Activated CD4-positive, alpha-beta T cell treated with anti-CD3 and anti-CD28 coated beads for 24 hours (primary cell): ENCODE measurements around the gene ZNG1F.
"Not testable (repeated sequence)": the region's sequence is repeated elsewhere in the genome, so short reads cannot be mapped to it uniquely, and the experiment has no call there.

Experiments
- DNase-seq, 2 donors: peaks; one replicate each; pipeline ENCODE4 v3.0.0-alpha.2; 2020; ENCODE audit warnings: low read depth in 2 of 2

The ZNG1F gene

DNA sequence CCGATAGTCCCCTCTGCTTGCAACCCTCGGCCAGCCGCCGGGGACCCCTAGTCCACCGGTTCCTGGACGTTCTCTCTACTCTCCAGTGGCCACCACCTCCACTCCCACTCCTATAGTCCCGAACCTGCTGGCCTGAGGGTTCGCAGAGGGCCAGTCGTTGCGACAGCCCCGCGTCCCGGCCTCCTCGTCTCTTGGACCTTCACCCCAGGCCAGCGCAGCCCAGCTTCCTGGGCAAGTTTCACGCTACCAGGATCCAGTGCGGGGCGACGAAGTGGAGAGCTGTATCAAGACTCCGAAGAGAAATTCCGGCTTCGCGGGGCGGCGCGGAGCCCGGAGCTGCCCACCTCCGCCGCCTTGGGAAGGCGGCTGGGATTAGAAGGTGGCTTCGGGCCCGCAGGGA lies 65.7 kb downstream of the ZNG1F start:
- not testable (repeated sequence) for DNase-seq

DNA sequence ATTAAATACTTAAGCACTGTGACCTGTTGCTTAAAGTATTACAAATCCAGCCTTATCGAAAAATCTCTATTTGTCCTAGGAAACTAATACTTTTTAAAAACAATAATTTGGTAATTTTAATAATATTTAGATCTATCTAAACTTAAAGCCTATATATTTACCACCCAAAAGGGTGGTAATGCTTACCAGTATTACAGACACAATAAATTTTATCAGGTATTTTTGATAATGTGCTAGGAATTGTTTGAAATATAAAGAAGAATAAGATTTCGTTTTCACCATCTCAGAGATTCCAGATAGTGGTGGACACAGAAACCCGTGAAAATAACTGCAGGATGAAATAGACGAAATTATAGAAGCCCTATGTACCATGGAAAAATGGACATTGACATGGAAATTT lies 68.4 kb downstream of the ZNG1F start:
- DNase-seq, result not testable (repeated sequence)

DNA sequence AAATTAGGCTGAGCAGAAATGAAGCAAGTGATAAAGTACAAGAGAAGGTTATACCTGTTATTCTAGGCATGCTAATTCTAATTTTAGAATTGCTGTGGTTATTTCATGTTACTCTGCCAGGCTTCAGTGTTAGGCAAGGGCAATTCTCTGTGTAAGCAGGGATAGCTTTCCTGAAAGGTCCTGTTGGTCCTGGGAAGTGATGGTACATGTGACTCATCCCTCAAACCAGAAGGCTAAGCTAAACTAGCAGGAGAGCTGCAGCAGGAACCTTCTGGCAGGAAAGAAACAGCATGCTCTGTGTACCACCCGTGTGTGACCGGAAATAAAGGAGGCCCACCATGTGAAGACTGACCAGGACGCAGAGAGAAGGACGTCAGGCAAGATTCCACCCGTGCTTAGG lies 69.4 kb downstream of the ZNG1F start:
- DNase-seq, result not testable (repeated sequence)

DNA sequence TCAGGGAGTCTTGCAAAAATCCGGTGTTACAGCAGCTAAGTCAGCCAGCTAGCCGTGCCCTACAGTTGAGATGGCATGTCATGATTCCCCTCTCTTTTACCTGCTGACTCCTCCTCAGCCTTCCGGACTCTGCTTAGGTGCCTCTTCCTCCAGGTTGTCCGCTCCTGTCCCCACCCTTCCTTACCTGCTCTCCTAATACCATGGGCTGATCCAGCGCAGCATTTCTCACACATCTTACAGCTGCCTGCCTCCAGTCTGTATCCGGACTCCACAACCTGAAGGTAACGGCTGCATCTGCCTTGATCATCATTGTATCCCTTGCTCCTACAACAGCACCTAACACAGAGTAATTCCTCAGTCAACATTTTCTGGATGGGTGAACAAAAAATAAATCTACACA lies 69.8 kb downstream of the ZNG1F start:
- DNase-seq, result not testable (repeated sequence)

DNA sequence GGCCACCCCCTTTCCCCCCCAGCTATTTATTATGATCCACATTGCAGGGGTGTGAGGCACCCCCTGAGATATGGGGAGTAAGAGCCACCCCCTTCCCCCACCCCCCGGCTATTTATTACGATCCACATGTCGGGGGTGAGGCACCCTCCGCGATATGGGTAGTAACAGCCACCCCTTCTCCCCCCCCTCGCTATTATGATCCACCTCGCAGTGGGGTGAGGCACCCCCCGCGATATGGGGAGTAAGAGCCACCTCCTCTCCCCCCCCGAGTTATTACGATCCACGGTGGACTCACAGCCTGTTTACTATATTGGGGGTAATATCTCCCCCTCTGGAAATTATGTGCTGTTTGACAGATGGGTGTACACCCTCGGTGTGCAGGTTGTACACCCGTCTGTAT lies 75.8 kb downstream of the ZNG1F start:
- not testable (repeated sequence) for DNase-seq

DNA sequence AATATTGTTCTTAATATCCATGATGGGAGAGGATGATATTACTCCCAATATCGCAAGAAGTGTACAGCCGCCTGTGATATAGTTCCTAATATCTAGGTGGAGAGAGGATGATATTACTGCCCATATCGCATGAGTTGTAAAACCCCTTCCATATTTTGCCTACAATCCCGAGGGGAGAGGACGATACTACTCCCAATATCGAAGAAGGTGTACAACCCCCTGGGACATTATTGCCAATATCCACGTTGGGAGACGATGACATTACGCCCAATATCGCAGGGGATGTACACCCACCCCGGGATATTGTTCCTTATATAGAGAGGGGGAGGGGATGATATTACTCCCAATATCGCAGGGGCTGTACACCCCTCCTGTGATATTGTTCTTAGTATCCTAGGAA lies 77.7 kb downstream of the ZNG1F start:
- not testable (repeated sequence) for DNase-seq

DNA sequence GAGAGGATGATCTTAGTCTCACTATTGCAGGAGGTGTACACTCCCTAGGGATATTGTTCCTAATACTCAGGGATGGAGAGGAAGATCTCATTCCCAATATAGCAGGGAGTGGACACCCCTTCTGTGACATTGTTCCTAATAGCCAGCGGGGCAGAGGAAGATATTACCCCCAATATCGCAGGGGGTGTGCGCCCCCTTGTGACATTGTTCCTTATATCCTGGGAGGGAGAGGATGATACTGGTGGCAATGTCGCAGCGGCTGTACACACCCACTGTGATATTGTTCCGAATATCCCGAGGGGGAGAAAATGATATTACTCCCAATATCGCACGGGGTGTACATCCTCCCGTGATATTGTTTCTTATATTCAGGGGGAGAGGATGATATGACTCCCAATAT lies 78.2 kb downstream of the ZNG1F start:
- DNase-seq, result not testable (repeated sequence)

DNA sequence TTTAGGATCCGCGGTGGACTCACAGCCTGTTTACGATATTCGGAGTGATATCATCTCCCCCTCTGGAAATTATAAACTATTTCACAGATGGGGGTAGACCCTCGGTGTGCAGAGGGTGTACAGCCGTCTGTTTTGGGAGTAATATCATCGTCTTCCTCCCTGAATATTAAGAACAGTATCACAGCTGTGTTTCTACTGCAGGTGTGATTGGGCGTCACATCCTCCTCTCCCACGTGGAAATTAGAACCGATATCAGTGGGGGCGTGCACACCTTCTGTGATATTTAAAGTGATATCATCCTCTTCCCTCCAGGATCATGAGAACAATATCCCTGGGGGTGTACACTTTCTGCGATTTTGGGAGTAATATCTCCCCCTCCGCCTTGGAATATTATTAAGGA lies 79.9 kb downstream of the ZNG1F start:
- not testable (repeated sequence) for DNase-seq

DNA sequence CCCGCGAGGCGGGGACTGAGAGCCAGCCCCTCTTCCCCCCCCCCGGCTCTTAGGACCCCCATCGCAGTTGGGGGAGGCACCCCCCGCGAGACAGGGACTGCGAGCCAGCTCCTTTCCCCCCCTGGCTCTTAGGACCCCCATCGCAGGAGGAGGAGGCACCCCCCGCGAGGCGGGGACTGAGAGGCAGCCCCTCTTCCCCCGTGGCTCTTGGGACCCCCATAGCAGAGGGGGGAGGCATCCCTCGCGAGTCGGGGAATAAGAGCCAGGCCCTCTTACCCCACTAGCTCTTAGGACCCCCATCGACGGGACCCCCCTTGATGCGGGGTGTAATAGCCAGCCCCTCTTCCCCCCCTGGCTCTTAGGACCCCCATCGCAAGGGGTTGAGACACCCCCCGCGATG lies 80.3 kb downstream of the ZNG1F start:
- not testable (repeated sequence) for DNase-seq

DNA sequence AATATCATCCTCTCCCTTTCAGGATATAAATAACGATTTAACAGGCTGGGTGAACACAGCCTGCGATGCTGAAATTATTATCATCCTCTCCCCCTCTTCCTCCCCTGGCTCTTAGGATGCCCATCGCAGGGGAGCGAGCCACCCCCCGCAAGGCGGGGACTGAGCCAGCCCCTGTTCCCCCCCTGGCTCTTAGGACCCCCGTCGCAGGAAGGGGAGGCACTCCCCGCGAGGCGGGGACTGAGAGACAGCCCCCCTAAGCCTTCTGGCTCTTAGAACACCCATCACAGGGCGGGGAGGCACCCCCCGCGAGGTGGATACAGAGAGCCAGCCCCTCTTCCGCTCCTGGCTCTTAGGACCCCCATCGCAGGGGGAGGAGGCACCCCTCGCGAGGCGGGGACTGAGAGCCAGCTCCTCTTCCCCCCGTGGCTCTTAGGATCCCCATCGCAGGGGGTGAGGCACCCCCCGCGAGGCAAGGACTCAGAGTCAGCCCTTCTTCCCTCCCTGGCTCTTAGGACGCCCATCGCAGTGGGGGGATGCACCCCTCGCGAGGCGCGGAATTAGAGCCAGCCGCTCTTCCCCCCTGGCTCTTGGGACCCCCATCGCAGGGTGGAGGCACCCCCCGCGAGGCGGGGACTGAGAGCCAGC lies 82.5 kb downstream of the ZNG1F start:
- not testable (repeated sequence) for DNase-seq

DNA sequence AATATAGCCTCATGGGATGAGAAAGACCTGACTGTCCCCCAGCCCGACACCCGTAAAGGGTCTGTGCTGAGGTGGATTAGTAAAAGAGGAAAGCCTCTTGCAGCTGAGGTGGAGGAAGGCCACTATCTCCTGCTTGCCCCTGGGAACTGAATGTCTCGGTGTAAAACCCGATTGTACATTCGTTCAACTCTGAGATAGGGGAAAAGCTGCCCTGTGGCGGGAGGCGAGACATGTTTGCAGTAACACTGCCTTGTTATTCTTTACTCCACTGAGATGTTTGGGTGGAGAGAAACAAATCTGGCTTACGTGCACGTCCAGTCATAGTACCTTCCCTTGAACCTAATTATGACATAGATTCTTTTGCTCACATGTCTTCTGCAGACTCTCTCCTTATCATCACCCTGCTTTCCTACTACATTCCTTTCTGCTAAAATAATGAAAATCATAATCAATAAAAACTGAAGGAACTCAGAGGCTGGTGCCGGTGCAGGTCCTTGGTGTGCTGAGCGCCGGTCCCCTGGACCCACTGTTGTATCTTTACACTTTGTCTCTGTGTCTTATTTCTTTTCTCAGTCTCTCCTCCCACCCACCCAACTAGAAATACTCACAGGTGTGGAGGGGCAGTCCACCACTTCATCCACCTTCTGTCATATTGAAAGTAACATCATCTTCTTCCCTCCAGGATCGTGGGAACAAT lies 83.4 kb downstream of the ZNG1F start:
- not testable (repeated sequence) for DNase-seq

DNA sequence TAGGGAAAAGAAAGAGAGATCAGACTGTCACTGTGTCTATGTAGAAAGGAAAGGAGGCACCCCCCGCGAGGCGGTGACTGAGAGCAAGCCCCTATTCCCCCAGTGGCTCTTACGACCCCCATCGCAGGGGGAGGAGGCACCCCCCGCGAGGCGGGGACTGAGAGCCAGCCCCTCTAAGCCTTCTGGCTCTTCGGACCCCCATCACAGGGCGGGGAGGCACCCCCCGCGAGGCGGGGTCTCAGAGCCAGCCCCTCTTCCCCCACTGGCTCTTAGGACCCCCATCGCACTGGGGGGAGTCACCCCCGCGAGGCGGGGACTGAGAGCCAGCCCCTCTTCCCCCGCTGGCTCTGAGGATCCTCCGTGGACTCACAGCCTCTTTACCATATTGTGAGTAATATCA lies 84.6 kb downstream of the ZNG1F start:
- not testable (repeated sequence) for DNase-seq

DNA sequence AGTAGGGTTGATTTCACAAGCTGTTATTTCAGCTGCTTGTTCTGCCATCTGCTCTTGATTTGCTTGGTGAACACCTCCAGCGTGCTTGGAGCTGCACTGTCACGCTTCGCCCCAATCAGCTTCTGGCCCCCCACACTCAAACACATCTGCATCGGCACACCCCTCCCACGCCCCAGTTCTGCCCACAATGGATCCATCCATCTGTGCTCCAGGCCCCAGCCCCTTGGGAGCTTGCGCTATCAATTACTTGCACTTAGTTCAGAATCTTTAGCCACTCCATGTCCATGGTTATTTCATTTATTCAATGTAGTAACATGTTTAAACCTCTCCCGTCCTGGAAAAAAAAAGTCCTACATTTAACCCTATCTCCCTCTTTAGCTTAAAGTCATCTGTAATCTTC lies 88.6 kb downstream of the ZNG1F start:
- DNase-seq, result not testable (repeated sequence)

DNA sequence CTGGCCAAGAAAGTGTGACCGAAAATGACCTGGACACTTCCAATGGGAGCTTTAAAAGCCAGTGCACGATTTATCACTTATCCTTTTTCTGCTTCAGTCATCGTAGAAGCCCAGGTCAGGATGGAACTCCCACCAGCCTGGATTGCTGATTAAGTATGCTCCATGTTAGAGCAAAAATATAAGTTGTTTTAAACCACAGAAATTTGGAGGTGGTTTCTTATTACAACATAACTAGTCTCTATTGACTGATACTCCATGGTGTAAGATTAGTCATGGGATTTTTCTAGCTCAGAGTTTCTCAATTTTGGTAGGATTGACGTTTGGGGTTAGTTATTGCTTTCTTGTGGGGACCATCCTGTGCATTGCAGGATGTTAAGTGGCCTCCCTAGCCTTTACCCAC lies 90.4 kb downstream of the ZNG1F start:
- not testable (repeated sequence) for DNase-seq

DNA sequence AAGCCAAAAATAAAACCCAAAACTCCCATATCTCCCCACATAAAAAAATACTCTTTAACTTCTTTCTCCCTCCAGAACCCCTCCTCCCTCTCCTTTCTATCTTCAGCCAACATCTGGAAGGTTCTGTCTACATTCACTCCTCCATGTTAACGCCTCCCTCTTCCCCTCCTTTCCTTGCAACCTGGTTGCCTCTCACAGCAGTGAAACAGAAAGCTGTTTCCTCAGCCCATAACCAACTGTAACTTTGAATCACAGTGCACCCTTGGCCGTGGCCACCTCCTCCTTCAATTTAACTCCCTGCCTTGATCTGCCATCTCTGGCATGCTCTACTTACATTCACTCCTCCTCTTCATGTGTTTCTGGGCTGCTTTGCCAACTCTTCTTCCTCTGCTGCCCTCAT lies 94.1 kb downstream of the ZNG1F start:
- not testable (repeated sequence) for DNase-seq

DNA sequence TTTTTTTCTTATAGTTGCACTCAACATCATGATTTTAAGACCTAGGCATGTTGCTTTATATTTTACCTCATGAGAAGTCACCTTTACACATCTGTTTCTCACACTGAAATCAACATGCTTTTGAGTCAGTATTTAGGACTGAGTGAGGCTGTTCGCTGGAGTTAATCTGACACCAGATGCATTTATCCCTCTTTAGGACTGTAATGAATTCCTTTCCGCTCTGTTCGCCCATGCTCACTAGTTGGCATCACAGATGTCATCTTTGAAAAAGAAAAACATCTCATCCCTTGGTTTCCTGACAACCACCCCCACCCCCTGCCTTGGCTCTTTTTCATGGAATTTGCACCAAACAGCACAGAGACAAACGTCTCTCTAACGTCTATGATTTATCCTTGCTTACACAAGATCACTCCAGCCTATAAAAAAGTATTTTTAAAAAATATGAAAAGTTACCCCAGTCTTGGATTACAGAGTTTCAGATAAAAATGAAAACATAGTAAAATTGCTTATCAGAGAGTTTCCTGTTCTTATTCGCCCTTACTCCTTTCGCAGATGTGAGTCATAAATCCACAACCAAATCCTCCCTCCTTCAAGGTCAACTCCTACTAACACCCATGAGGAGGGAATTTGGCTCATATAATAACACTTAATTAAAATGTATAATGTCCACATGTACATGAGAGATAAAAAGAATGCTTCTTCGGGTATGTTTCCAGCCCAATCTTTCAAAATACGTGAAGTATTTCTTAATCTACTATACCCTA lies 94.9 kb downstream of the ZNG1F start:
- not testable (repeated sequence) for DNase-seq

DNA sequence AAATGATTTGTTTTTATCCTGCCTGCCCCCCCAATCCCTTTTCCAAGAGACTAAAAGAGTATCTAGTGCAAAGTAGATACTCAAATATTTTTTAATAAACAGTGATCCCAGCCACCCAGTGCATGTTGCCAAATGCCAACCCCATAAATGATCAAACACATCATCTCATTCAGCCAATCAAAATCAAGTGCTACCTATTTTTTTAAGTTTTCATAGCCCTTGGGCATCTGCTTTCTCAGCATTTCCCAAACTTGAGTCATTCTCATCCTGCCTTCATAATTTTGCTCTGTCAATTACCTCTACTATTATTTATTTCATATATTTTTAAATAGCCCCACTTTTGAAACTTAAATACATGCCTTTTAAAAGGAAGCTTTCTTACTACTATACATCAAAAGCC lies 98.2 kb downstream of the ZNG1F start:
- not testable (repeated sequence) for DNase-seq

DNA sequence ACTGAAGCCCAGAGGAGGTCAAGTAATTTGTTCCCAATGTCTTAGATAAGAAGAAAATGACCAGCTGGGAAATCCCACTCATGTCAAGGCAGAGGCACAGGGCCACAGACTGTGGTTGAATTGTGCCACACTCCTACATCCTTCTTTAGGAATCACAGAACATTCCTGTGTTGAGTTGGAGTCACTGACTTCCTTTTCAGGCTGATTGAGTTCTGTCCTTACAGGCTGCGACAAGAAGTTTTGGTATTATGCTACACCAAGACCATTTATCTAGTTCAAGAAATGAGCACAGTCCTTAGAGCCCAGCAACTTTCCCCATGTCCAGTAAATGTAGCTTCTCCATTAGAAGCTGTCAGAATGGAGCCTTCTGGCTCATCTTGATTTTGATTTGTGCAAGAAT lies 98.7 kb downstream of the ZNG1F start:
- not testable (repeated sequence) for DNase-seq

DNA sequence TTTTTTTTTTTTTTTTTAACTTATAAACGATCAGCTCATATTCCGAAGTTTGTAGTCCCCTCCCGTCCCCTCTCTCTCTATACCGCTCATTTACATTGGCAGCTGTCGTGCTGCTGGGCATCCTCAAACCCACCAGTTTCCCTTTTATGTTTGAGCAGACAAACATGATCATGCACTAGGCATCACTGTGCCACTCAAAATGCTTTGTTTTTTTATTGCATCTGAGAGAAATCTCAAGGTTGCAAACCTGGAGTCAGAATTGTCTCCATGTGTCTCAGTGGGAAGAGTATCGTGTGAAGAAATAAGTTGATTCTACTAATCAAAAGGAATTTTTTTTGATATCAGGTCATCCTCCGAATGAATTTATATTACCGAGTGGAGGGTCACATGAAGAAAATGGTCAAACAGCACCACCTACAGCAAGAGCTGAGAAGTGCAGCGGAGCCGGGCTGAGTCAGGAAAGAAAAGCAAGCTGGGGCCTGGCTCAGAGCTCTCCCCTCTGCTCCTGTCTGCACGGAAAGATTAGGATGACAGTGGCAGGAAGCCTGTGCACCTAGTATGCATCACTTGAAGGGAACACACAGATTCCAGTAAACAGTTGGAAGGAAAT lies 100.6 kb downstream of the ZNG1F start:
- DNase-seq, result not testable (repeated sequence)

DNA sequence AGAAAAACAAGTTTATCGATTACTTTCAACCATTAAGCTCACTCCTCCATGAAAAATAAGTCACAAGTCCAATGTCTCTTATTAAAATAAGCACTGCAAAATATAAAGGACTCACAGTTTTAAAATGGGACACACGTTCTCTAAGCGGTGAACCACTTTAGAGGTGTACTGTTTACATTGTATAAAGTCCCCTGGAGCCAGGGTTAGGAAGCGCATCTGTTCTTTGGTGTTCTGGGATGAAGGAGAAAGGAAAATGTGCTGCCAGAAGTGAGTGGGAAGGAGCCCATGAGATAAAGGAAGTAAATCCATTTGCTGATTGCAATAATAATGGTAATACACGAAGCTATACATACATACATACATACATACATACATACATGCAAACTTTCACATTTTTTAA lies 101.2 kb downstream of the ZNG1F start:
- not testable (repeated sequence) for DNase-seq

DNA sequence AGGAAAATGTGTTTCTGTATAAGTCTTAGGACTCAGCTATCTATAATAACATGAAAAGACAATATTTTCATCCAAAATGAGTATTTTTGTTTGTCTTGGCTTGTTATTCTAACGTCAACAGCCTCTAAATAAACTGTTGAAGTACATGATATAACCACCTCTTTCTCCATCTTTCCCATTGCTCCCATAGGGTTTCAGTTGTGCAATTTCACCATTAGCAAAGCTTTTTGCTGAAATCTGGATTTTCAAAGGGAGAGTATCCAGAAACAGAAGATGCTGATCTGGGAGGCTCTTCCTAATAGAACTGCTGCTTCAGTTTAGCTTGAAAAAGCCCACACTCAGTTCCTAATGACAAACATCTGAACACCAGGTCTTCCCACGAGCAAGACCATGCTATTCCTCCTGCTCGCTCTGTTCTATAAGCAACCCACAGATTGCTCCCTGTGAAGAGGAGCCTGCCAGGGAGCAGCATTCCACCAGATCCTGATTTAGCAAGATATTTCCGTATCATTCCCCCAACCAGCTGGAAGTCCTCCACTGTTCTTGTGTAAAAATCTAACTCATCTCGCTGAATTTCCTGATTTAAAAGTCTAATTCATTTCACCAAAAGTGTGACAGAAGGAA lies 101.8 kb downstream of the ZNG1F start:
- not testable (repeated sequence) for DNase-seq

DNA sequence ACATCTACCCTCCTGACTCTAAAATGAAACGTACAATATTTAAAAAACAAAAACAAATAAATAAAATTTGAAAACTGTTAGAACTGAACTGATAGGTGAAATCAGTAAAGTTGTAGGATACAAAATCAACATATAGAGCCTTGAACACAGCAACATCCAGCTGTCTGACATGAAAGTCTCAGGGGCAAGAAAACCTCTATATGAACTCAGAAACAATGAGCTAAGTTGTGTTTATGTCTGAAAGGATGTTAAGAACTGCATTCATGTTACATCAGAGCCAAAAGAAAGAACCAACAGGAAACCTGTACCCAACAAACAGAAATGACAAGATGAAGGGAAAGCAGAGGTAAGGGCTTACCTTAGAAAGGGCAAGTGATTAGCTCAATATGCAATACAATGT lies 102.4 kb downstream of the ZNG1F start:
- DNase-seq, result not testable (repeated sequence)
